ENCODE measurements around the gene PDLIM1. TPM values are rescaled to one million over a fixed set of nuclear protein-coding genes. Genes with fewer than 3 reads are reported as not detected.

Gene PDLIM1
- total RNA-seq, 1 experiment from 2014 or later = 67.4 TPM

- BruUV-seq (replicated peaks) = no TSS peak
- H3K4me2 ChIP-seq (ENCODE audit: low read length) = no peak overlapping the region
Observed at GRCh38 chr10:95304976-95305375, 14.2 kb upstream of the PDLIM1 start.

More at GRCh38 chr10:95304976-95305375, 14.2 kb upstream of the PDLIM1 start:
- no peak for ATAC-seq
- Histone ChIP-seq H3K9me3 (ENCODE audit: control insufficient read depth in 1 of 2, insufficient read depth in 1 of 2, low read depth in 1 of 2, low read length in 2 of 2) (no peaks in the 10 kb centered on the region), H3K27ac (ENCODE audit: low read depth, low read length) (no peak overlapping the region), H4K20me1 (ENCODE audit: insufficient read depth) (peaks cover 4% of the 10 kb centered on the region; the same call in 1 of the 2 replicates), H3K36me3 (ENCODE audit: control insufficient read depth in 1 of 2, insufficient read depth in 2 of 2, low read length in 2 of 2) (no peaks in the 10 kb centered on the region), H2AFZ (ENCODE audit: low read depth, low read length, poor library complexity, severe bottlenecking) (no peak overlapping the region), H3K9me2 (ENCODE audit: insufficient read depth) (no peaks in the 10 kb centered on the region), H3K4me3 (replicated peaks in 1 of 2; ENCODE audit: low read depth in 1 of 2, low read length in 2 of 2) (no peak overlapping the region), H3K79me2 (ENCODE audit: insufficient read depth, low read length) (no peaks in the 10 kb centered on the region), H3K27me3 (ENCODE audit: insufficient read depth, low read length) (peaks cover 47% of the 10 kb centered on the region), H3K9ac (ENCODE audit: low read length) (no peak overlapping the region), H3K4me1 (ENCODE audit: control insufficient read depth in 1 of 2, insufficient read depth in 2 of 2, low read length in 2 of 2) (peaks cover 30 to 36% of the 10 kb centered on the region in 2 experiments)
- no peak for DNase-seq (ENCODE audit: low read depth, low spot score)
- intact Hi-C loops (cut with micrococcal nuclease) = no loop called here
- TF ChIP-seq RAD21 (IDR thresholded peaks at IDR 0.05; ENCODE audit: low read depth) (no peak), JUND (IDR thresholded peaks at IDR 0.05) (no peak), ZNF274 (IDR thresholded peaks at IDR 0.05; ENCODE audit: low read depth, low read length) (no peak), SIN3A (IDR thresholded peaks at IDR 0.05; ENCODE audit: low read depth) (no peak), POLR2A (IDR thresholded peaks at IDR 0.05; ENCODE audit: borderline replicate concordance, extremely low read depth, insufficient read depth, insufficient read length) (no peak), ZFX (IDR thresholded peaks at IDR 0.05) (no peak), REST (IDR thresholded peaks at IDR 0.05; ENCODE audit: low read depth) (no peak), TCF7L2 (IDR thresholded peaks at IDR 0.05; ENCODE audit: borderline replicate concordance, extremely low read depth, insufficient read depth, insufficient read length) (no peak), ZBTB33 (IDR thresholded peaks at IDR 0.05; ENCODE audit: extremely low read depth, insufficient replicate concordance, low read length) (no peak)
- ChIA-PET RAD21 (ENCODE audit: low non-redundant PET in 1 of 2, low total read pairs in 2 of 2, uncharacterized antibody in 2 of 2, unreplicated experiment in 2 of 2) (no interaction called here), POLR2A (no interaction called here), CTCF (no interaction called here)

Measured in HCT116 (cell line).